ENCODE results near the gene ATP5PF.
"Not testable (repeated sequence)": the region's sequence is repeated elsewhere in the genome, so short reads cannot be mapped to it uniquely, and the experiment has no call there.

ATP5PF gene

DNA sequence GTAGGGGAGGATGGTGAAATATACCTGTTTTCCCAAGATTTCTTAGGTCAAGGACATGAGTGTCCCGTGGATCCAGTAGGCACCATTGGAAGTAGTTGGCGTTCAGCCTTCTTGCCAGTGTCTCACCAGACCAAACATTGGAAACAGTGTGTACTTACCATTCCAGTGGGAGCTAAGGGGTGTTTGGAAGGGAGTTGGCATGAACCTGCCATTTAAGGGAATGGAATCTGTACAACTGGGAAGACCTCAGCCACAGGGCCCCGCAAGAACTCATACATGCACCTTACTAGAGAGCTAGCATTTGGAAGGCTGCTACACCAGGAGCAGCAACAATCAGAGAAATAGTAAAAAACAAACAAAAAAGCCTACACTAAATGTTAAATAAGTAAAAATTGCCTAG, 12.7 kb downstream of the ATP5PF start:
- DNase-seq = no peak

DNA sequence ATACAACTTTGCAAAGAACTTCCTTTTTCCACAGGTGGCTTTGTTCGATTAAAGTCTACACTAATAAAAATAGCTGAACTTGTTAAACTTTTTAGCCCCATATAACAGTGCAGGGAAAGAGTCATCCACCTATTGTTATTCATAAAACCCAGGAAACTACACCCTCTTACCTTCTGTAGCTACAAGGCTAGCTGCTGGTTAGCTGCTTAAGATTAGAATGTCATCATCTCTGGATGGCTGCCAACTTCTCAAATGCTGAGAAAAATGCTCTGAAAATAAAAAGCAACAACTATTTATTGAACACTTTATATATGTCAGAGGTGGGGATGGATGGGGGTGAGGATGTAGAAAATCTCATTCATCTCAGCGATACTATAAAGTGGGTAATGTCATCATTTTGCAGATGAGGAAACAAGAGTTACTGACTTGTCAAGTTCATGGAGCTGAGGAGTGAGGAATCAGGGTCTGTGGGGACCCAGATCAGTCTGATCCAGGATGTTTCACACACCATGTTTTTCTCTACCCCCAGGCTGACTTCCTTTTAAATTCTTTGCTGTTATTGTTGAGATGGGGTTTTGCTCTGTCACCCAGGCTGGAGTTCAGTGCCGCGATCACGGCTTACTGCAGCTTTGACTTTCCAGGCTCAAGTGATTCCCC, 17.1 kb downstream of the ATP5PF start:
- no peak for DNase-seq

GRCh38 chr21:25714066-25714465, 20.6 kb downstream of the ATP5PF start:
- not testable (repeated sequence) for DNase-seq

DNA sequence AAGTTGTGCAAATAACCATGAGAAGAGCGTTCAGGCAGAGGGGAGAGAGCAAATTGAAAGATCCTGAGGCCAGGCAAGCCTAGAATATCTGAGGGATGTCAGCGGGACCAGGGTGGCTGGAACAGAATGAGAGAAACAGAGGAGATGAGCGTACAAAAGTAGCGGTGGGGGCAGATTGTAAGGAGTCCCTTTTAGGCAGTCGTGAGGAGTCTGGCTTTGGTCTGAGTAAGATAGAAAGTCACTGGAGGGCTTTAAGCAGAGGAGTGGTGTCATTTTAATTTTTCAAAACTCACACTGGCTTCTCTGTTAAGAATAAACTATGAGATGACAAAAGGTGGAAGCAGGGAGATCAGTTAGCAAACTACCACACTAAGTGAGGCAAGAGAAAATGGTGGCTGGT, 24.2 kb downstream of the ATP5PF start:
- DNase-seq = no peak

- DNase-seq = no peak
These were observed 24.9 kb downstream of the ATP5PF start for GRCh38 chr21:25709684-25710265.

GRCh38 chr21:25708467-25709065, 26.1 kb downstream of the ATP5PF start:
- peak; percentile 16 for DNase-seq

DNA sequence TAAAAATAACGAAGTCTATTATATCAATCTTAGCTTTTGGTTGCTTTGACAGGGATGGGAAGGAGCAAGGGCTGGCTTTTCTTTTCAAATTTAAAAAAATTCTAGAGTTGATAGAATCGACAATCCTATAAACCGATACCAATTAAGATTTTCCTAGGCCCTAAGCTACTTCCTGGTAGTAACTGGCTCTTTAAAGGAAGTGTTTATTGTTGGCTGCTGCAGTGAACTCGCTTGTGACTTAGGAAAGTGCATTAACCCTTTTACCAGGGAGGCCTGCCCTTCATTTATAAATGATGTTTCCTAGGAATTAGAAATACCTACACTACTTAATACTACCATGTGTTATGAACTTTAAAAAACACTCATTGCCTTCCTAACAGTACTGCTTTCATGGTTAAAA, 33.2 kb downstream of the ATP5PF start:
- no peak for DNase-seq

GRCh38 chr21:25700741-25701140, 34.0 kb downstream of the ATP5PF start:
- no peak for DNase-seq

DNA sequence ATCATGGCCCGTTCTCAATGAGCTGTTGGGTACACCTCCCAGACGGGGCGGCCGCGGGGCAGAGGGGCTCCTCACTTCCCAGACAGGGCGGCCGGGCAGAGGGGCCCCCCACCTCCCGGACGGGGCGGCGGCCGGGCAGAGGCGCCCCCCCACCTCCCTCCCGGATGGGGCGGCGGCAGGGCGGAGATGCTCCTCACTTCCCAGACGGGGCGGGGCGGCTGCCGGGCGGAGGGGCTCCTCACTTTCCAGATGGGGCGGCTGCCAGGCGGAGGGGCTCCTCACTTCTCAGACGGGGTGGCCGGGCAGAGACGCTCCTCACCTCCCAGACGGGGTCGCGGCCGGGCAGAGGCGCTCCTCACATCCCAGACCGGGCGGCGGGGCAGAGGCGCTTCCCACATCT, 39.2 kb downstream of the ATP5PF start:
- DNase-seq = not testable (repeated sequence)

- no peak for DNase-seq
These were observed 42.7 kb downstream of the ATP5PF start for GRCh38 chr21:25691976-25692375.

GRCh38 chr21:25689226-25689625, 45.5 kb downstream of the ATP5PF start:
- DNase-seq = no peak

DNA sequence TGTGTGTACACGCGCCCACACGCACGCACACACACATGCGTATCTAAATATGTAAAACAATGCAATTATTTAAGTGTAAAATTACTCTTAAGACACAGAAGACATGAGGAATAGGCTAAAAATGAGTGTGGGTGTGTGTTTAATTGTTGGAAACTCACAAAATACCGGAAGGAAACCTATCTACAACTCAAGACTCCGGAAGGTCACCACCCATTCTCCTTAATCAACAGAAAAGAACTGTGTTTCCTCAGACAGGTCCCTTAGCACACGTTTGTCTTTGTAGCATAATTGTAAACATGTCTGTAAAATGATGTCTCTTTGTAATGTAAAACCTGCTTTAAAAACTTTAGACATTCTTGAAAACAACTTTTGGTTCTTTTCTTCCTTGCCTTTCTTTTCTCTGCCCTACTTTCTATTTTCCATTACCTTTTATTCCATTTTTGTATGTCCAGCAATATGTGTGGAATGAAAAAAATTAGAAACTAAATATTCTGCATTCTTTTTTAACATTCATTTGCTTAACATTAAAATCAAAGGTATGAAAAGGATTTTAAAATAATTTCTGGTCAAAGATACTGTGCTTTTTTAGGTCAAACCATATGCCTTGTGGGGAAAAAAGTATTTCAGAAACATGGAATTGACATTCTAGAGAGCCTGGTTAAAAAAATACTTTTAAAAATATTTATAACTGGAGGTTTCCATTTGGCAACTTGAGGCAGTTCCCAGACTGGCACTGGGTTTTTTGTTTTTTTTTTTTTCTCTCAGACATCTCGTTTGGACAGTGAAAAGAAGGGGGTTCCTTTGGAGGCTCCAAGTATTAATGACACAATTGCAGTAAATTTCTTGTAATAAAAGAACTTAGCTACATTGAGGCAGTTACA, 46.2 kb downstream of the ATP5PF start:
- no peak for DNase-seq

DNA sequence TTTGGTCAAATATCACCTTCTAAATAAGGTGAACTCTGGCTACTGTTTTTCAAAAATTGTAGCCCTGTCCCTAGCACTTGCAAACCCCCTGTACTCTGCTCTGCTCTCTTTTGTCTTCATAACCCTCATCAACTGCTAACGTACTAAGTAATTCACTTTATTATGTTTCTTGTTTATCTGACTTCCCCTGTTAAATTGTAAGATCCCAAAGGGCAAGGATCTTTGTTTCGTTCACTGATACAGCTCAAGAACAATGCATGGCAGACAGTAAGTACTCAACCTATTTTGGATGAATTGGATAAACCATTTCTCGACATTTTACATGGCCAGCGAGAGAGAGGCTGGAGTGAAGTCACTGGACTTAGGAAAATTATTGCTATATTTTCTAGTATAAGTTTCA, 46.9 kb downstream of the ATP5PF start:
- no peak for DNase-seq

DNA sequence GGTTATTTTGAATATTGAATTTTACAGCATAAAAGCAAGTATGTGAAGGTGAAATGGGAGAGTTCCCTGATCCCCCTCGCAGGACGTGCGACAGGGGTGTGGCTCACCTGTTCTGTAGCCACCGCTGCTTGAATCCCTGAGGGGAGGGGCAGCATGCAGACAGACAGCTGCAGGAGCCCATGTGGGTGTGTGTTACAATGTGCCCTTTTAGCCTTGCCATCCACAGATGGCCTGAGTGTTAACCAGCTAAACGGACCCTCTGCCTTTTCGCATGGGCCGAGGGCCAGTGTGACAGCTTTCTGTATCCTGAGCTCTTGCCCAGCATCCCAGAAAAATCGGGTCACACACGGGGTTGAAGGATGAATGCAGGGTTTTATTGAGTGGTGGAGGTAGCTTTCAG, 52.3 kb downstream of the ATP5PF start:
- no peak for DNase-seq

GRCh38 chr21:25676451-25676850, 58.3 kb downstream of the ATP5PF start:
- DNase-seq = no peak
